ENCODE data around the gene THSD4. TPM values are rescaled to one million over a fixed set of nuclear protein-coding genes. Genes with fewer than 3 reads are reported as not detected.

Gene THSD4
- polyA plus RNA-seq, 2 of the 4 experiments (the other 2 are of a cell fraction): 15.8 to 40.7 TPM

- Histone ChIP-seq H3K27ac (no peak overlapping the region), H3K4me2 (no peak overlapping the region), H3K9me3 (0 out of 3 replicates have a peak, but pooled peaks cover 11% of the 10 kb centered on the region), H3K4me3 (no peak overlapping the region), H3K4me1 (no peaks in the 10 kb centered on the region)
- no peak for TF ChIP-seq ZC3H11A (IDR thresholded peaks at IDR 0.05)
- no peak for TF ChIP-seq TP53 (CRISPR knock-in tag; IDR thresholded peaks at IDR 0.05)
- no peak for TF ChIP-seq SREBF2 (IDR thresholded peaks at IDR 0.05)
- TF ChIP-seq GATA3 (IDR thresholded peaks at IDR 0.05; ENCODE audit: borderline replicate concordance): no peak
- no peak for TF ChIP-seq ZSCAN20 (CRISPR knock-in tag; IDR thresholded peaks at IDR 0.05)
- TF ChIP-seq POLR2A (IDR thresholded peaks at IDR 0.05; ENCODE audit: low read length): no peak
- TF ChIP-seq RARB (CRISPR knock-in tag; IDR thresholded peaks at IDR 0.05): no peak
- FAIRE-seq: no peak
- ChIA-PET CTCF (no interaction called here), POLR2A (no interaction called here)
- no peak for ATAC-seq
- DNase-seq (ENCODE audit: low read depth in 1 of 2, low spot score in 1 of 2): no peak
These were observed 43.7 kb upstream of the THSD4 start for GRCh38 chr15:71071529-71071928.

- DNase-seq (ENCODE audit: low read depth in 1 of 2, low spot score in 1 of 2) (no peak), ATAC-seq (no peak), FAIRE-seq (no peak)
- H3K4me1 ChIP-seq: no peaks in the 10 kb centered on the region
- no peak overlapping the region for H3K4me3 ChIP-seq
- POLR2A ChIA-PET: no interaction called here
- CTCF ChIA-PET: interaction anchor here (1.2 kb wide), 1 partner anchor 21 kb away, joined by 4 read pairs; no protein-coding TSS in a partner anchor
- no peak overlapping the region for H3K4me2 ChIP-seq
- no peak for TF ChIP-seq CTCF (IDR thresholded peaks at IDR 0.05)
- TF ChIP-seq HMGXB4 (CRISPR knock-in tag; IDR thresholded peaks at IDR 0.05; ENCODE audit: borderline replicate concordance): no peak
- no peak for TF ChIP-seq CHD2 (IDR thresholded peaks at IDR 0.05; ENCODE audit: low read length, partially characterized antibody)
- TF ChIP-seq ESRRA (IDR thresholded peaks at IDR 0.05; ENCODE audit: borderline replicate concordance, low read length): no peak
- no peak for TF ChIP-seq CEBPB (IDR thresholded peaks at IDR 0.05)
- no peak for TF ChIP-seq FOSL2 (IDR thresholded peaks at IDR 0.05)
- no peak for TF ChIP-seq FOSL2 (CRISPR knock-in tag; IDR thresholded peaks at IDR 0.05)
- TF ChIP-seq HOXB5 (CRISPR knock-in tag; IDR thresholded peaks at IDR 0.05): no peak
- no peak for TF ChIP-seq RAD21 (conservative IDR thresholded peaks at IDR 0.05 in 1 of 2, IDR thresholded peaks at IDR 0.05 in 1 of 2)
- no peak for TF ChIP-seq POLR2A (IDR thresholded peaks at IDR 0.05; ENCODE audit: low read length)
- TF ChIP-seq HDAC2 (IDR thresholded peaks at IDR 0.05): no peak
- no peak for TF ChIP-seq NR3C1 (IDR thresholded peaks at IDR 0.05)
- no peak for TF ChIP-seq HES2 (IDR thresholded peaks at IDR 0.05)
- TF ChIP-seq MAFK (IDR thresholded peaks at IDR 0.05; ENCODE audit: partially characterized antibody): no peak
- no peak for TF ChIP-seq MYC (IDR thresholded peaks at IDR 0.05; ENCODE audit: borderline replicate concordance, low read length)
- TF ChIP-seq EP300 (IDR thresholded peaks at IDR 0.05): no peak
- no peak for TF ChIP-seq USF2 (IDR thresholded peaks at IDR 0.05)
- TF ChIP-seq EHF (CRISPR knock-in tag; IDR thresholded peaks at IDR 0.05): no peak
- TF ChIP-seq CBX2 (IDR thresholded peaks at IDR 0.05; ENCODE audit: borderline replicate concordance, low read depth): no peak
- TF ChIP-seq ELK1 (IDR thresholded peaks at IDR 0.05; ENCODE audit: low read depth, low read length): no peak
- 88% methylated on average over 6 of the region's 6 CpGs for WGBS (ENCODE audit: missing lambda C conversion rate)
- H3K27ac ChIP-seq: no peak overlapping the region
- H3K9me3 ChIP-seq: 0 out of 3 replicates have a peak, but pooled peaks cover 11% of the 10 kb centered on the region
These were observed 42.8 kb upstream of the THSD4 start for GRCh38 chr15:71072423-71072822.

Measured in A549 (cell line).